ENCODE data around the gene ZSWIM8. TPM values are rescaled to one million over a fixed set of nuclear protein-coding genes. Genes with fewer than 3 reads are reported as not detected.

The ZSWIM8 gene
- total RNA-seq, 1 donor from 2014 or later = 30.5 TPM

DNA sequence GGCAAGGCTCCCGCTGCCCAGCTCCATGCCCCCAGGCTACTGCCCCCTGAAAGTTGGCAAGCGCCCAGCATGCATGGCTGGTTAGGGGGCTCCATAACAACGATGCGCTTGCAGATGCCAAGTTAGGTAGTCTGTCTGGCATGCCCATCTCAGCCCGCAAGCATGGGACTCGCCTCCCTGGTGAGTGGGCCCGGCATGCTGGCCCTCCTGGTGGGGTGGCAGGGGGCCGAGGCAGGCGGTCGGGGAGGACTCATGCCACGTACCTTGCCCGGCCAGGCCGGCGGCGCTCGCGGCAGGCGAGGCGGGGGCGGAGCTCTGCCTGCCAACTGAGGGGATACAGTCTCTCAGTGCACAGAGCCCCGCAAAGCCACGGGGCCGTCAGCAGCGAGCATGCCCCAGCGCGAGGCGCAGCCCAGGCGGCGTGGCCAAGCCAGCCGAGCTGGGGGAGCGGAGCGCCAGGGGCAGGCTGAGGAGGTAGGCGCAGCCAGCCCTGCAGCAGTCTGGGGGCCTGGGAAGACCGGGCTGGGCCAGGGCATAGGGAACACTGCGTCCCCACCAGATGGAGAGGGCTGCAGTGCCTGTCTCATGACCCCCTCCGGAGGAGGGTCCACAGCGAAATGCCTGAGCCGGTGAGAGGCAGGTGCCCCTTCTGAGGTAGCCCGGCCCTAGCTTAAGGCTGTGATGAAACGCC lies 54.0 kb downstream of the ZSWIM8 start:
- Histone ChIP-seq H3K4me2 (no peak overlapping the region), H3K27ac (no peak overlapping the region), H3K4me3 (no peak overlapping the region), H3F3A (ENCODE audit: low read depth) (peaks cover 21% of the 10 kb centered on the region), H3K79me2 (ENCODE audit: low read depth) (no peaks in the 10 kb centered on the region), H3K36me3 (no peaks in the 10 kb centered on the region), H3K9me3 (ENCODE audit: low read depth) (no peaks in the 10 kb centered on the region), H3K9ac (no peak overlapping the region), H3K4me1 (peaks cover 19% of the 10 kb centered on the region), H4K20me1 (ENCODE audit: low read depth) (peaks cover 10% of the 10 kb centered on the region), H3K27me3 (no peaks in the 10 kb centered on the region), H2AFZ (replicated peaks) (no peak overlapping the region)
- Mint-ChIP-seq H3K27me3 (ENCODE audit: insufficient read depth, low read depth) (peaks cover 6% of the 10 kb centered on the region), H3K36me3 (peaks cover 15% of the 10 kb centered on the region), H3K27ac (no peak overlapping the region), H3K4me1 (peaks cover 7% of the 10 kb centered on the region), H3K9me3 (no peaks in the 10 kb centered on the region), H3K4me3 (no peak overlapping the region)
- no peak for DNase-seq (ENCODE audit: low spot score)
- TF ChIP-seq EZH2 (IDR thresholded peaks at IDR 0.05) (no peak), EZH2phosphoT487 (IDR thresholded peaks at IDR 0.05) (no peak), CTCF (IDR thresholded peaks at IDR 0.05) (no peak)

DNA sequence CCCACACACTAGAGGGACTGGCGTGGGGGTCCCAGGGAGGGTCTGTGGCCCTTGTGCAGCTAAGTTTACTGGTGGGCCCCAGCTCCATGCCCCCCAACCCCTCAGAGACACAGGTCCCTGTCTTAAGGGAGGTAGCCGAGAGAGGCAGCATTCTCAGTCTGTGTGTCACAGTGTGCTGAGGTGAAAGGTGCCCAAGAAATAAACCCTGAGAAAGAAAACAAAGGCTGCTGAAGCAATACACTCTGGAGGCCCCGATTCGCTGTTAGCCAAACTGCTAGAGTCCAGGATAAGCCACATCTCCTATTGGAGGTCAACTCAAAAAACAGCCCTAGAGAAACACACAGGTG lies 54.6 kb downstream of the ZSWIM8 start:
- Mint-ChIP-seq H3K27ac (no peak overlapping the region), H3K4me3 (no peak overlapping the region), H3K9me3 (no peaks in the 10 kb centered on the region), H3K27me3 (ENCODE audit: insufficient read depth, low read depth) (peaks cover 6% of the 10 kb centered on the region), H3K36me3 (peaks cover 15% of the 10 kb centered on the region), H3K4me1 (peaks cover 7% of the 10 kb centered on the region)
- no peaks in the 10 kb centered on the region for H3K36me3 ChIP-seq
- no peak overlapping the region for H2AFZ ChIP-seq (replicated peaks)
- no peaks in the 10 kb centered on the region for H3K9me3 ChIP-seq (ENCODE audit: low read depth)
- H3K79me2 ChIP-seq (ENCODE audit: low read depth) = no peaks in the 10 kb centered on the region
- no peaks in the 10 kb centered on the region for H3K27me3 ChIP-seq
- no peak overlapping the region for H3K27ac ChIP-seq
- H3K9ac ChIP-seq = no peak overlapping the region
- peaks cover 21% of the 10 kb centered on the region for H3F3A ChIP-seq (ENCODE audit: low read depth)
- no peak for DNase-seq (ENCODE audit: low spot score)
- H3K4me3 ChIP-seq = no peak overlapping the region
- H3K4me1 ChIP-seq = peaks cover 19% of the 10 kb centered on the region
- H3K4me2 ChIP-seq = no peak overlapping the region
- TF ChIP-seq EZH2phosphoT487 (IDR thresholded peaks at IDR 0.05) (no peak), CTCF (IDR thresholded peaks at IDR 0.05) (no peak), EZH2 (IDR thresholded peaks at IDR 0.05) (no peak)
- peaks cover 10% of the 10 kb centered on the region for H4K20me1 ChIP-seq (ENCODE audit: low read depth)

- TF ChIP-seq EZH2phosphoT487 (IDR thresholded peaks at IDR 0.05) (no peak), EZH2 (IDR thresholded peaks at IDR 0.05) (no peak), CTCF (IDR thresholded peaks at IDR 0.05) (no peak)
- Mint-ChIP-seq H3K36me3 (peaks cover 15% of the 10 kb centered on the region), H3K4me3 (no peak overlapping the region), H3K4me1 (peaks cover 7% of the 10 kb centered on the region), H3K9me3 (no peaks in the 10 kb centered on the region), H3K27me3 (ENCODE audit: insufficient read depth, low read depth) (peaks cover 6% of the 10 kb centered on the region), H3K27ac (peak overlapping the region; percentile 85)
- peaks cover 19% of the 10 kb centered on the region for H3K4me1 ChIP-seq
- H3K9me3 ChIP-seq (ENCODE audit: low read depth) = no peaks in the 10 kb centered on the region
- no peaks in the 10 kb centered on the region for H3K27me3 ChIP-seq
- peak overlapping the region; percentile 27 for H3K9ac ChIP-seq
- H2AFZ ChIP-seq (replicated peaks) = no peak overlapping the region
- H3K79me2 ChIP-seq (ENCODE audit: low read depth) = no peaks in the 10 kb centered on the region
- H4K20me1 ChIP-seq (ENCODE audit: low read depth) = peaks cover 10% of the 10 kb centered on the region
- peaks cover 21% of the 10 kb centered on the region for H3F3A ChIP-seq (ENCODE audit: low read depth)
- no peak overlapping the region for H3K4me3 ChIP-seq
- peak overlapping the region; percentile 49 for H3K4me2 ChIP-seq
- H3K27ac ChIP-seq = no peak overlapping the region
- no peaks in the 10 kb centered on the region for H3K36me3 ChIP-seq
- no peak for DNase-seq (ENCODE audit: low spot score)
These were observed 55.1 kb downstream of the ZSWIM8 start for GRCh38 chr10:73840403-73841060.
